GM10248 (cell line): ENCODE data around the gene UBE2R2.
A peak's percentile ranks its signal among the peaks of the same experiment; 100 is the strongest.

Source experiments
- CTCF ChIA-PET: fragments of 300-600 bp; sonication (Branson Sonifier 250); formaldehyde crosslinking; extraction: SDS; loops from one replicate; lab custom pipeline; 2021; ENCODE audit warnings: antibody characterized with exemption; lab: Yijun Ruan, JAX
- POLR2A ChIA-PET: fragments of 350-650 bp; sonication (Branson Sonifier 250); formaldehyde crosslinking; extraction: SDS; loops from one replicate; lab custom pipeline; 2020; ENCODE audit warnings: antibody characterized with exemption; lab: Yijun Ruan, JAX
- DNase-seq: peaks from one replicate; pipeline ENCODE4 v3.0.0; 2012; ENCODE audit errors: extremely low spot score
- CTCF ChIP-seq: IDR thresholded peaks from 2 replicates; pipeline ENCODE4 v1.5.1; 2012; ENCODE audit warnings: mild to moderate bottlenecking, low read depth; ENCODE audit errors: extremely low read depth, missing control alignments, control extremely low read depth

UBE2R2 gene

GRCh38 chr9:33919276-33919897 is 102.4 kb downstream of the UBE2R2 start:
- no peak for TF ChIP-seq CTCF
- DNase-seq: no peak
- ChIA-PET POLR2A (no interaction called here), CTCF (interaction anchor here (0.6 to 1.6 kb wide), 4 partner anchors 9 to 70 kb away, joined by 3 to 5 read pairs (median 3); no protein-coding TSS in a partner anchor)

GRCh38 chr9:33921967-33922895 is 105.3 kb downstream of the UBE2R2 start:
- POLR2A ChIA-PET: no interaction called here
- CTCF ChIA-PET: interaction anchor here (1.1 to 1.2 kb wide), 3 partner anchors 9 to 109 kb away, joined by 3 read pairs; no protein-coding TSS in a partner anchor
- peak; percentile 64 for TF ChIP-seq CTCF
- peak; percentile 46 for DNase-seq

GRCh38 chr9:33923079-33923478 is 106.1 kb downstream of the UBE2R2 start:
- POLR2A ChIA-PET: no interaction called here
- TF ChIP-seq CTCF: no peak
- CTCF ChIA-PET: interaction anchor here (1.1 to 3.2 kb wide), 3 partner anchors 9 to 110 kb away, joined by 3 to 9 read pairs (median 3); no protein-coding TSS in a partner anchor
- no peak for DNase-seq

DNA sequence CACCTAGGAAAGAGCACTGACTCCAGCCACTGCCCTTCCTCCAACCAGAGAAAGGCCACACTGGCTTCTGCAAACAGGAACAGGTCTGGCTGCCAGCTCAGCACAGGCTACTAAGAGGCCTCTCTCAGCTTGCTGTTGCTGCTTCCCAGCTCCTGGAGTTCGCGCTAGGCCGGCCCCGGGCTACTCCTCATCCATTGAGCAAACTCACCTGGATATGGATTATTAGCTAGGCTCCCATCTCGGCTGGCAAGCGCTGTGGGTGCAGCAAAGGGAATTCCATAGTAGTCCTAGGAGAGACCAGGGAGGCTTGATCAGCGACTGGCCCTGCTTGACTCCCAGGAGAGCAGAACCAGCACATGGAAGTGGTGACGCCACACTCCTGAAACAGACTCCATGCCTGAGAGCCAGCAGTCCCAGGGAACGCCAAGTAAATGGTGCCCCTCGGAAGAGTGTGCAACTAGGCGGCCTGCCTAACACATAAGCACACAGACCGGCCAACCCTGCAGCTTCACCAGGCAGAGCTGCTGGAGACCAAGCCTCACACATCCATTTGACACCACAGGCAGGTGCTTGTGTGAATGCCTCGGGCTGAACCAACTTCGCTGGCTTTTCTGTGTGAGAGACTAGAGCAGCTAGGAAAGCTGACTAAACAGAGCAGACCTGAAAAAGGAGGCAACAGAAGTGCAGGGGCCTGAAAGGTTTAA is 107.2 kb downstream of the UBE2R2 start:
- ChIA-PET CTCF (interaction anchor here (0.7 to 3.6 kb wide), 9 partner anchors 10 to 110 kb away, joined by 3 to 15 read pairs (median 4); no protein-coding TSS in a partner anchor), POLR2A (no interaction called here)
- DNase-seq: no peak
- no peak for TF ChIP-seq CTCF

DNA sequence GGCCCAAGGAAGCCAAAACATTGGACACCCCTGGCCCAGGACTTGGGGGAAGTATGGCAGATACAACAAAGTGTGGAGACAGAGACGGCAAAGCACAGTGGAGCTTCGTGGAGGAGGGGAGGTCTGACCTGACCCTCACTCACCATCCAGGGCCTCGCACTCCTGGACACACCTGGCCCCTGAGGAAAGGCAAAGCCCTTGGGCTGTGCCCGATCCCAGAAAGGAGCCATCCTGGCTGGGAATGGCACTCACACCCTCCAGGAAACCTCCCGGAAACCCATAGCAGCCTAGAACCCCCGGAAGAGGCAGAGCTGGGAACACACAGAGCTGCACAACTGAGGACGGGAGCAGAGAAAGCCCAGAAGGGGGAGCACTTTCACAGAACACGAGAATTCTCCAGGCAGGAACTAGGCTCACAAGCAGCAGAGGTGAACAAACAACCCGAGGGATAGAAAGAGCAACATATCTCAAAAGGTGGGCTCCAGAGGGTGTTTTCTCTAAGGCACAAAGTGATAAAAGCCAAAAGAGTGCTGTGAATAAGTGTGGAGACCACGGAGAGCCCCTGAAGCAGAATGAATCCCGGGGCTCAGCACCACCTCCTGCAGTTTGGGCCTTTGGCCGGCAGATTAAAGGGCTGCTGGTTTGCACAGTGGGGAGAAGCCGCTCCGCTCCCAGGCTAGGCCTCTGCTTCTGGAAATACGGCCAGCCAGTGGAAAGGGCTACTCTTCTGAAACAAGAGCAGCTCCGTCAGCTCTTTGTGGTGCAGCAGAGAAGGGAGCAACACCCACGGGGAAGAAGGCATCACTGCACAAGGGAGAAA is 108.2 kb downstream of the UBE2R2 start:
- ChIA-PET POLR2A (no interaction called here), CTCF (interaction anchor here (0.6 to 3.6 kb wide), 14 partner anchors 9 to 453 kb away, joined by 3 to 15 read pairs (median 4); no protein-coding TSS in a partner anchor)
- DNase-seq: peak; percentile 48
- TF ChIP-seq CTCF: peak; percentile 33
